ENCODE data around the gene MAFF.

The MAFF gene

GRCh38 chr22:38205261-38206128 lies 3.7 kb downstream of the MAFF start:
- DNase-seq, result no peak

GRCh38 chr22:38207898-38208432 lies 6.2 kb downstream of the MAFF start:
- no peak for DNase-seq

GRCh38 chr22:38208551-38208968 lies 6.8 kb downstream of the MAFF start:
- no peak for DNase-seq

- DNase-seq, result no peak
Observed at GRCh38 chr22:38211556-38211955, 9.8 kb downstream of the MAFF start.

- DNase-seq, result no peak
Observed at GRCh38 chr22:38212442-38212841, 10.6 kb downstream of the MAFF start.

GRCh38 chr22:38213319-38213989 lies 11.7 kb downstream of the MAFF start:
- no peak for DNase-seq

GRCh38 chr22:38213990-38214301 lies 12.2 kb downstream of the MAFF start:
- no peak for DNase-seq

- no peak for DNase-seq
Observed at GRCh38 chr22:38214302-38215056, 12.7 kb downstream of the MAFF start.

- no peak for DNase-seq
Observed at GRCh38 chr22:38215156-38216038, 13.6 kb downstream of the MAFF start.

GRCh38 chr22:38218661-38219622 lies 17.1 kb downstream of the MAFF start:
- DNase-seq, result no peak

GRCh38 chr22:38219632-38220031 lies 17.8 kb downstream of the MAFF start:
- DNase-seq, result no peak

GRCh38 chr22:38220163-38220562 lies 18.4 kb downstream of the MAFF start:
- DNase-seq, result no peak

GRCh38 chr22:38220653-38221386 lies 19.0 kb downstream of the MAFF start:
- no peak for DNase-seq

- no peak for DNase-seq
Observed at GRCh38 chr22:38221407-38221806, 19.6 kb downstream of the MAFF start.

- DNase-seq, result no peak
Observed at GRCh38 chr22:38221908-38222796, 20.4 kb downstream of the MAFF start.

GRCh38 chr22:38222797-38223119 lies 21.0 kb downstream of the MAFF start:
- no peak for DNase-seq

- DNase-seq, result no peak
Observed at GRCh38 chr22:38223289-38223960, 21.6 kb downstream of the MAFF start.

GRCh38 chr22:38226853-38227649 lies 25.3 kb downstream of the MAFF start:
- no peak for DNase-seq

Data from NCI-H774 (cell line).